MG63 (cell line): ENCODE data around the gene TMEM141. TPM values are rescaled to one million over a fixed set of nuclear protein-coding genes. Genes with fewer than 3 reads are reported as not detected.
"Not testable (repeated sequence)": the region's sequence is repeated elsewhere in the genome, so short reads cannot be mapped to it uniquely, and the experiment has no call there.

ENCODE experiments used
- DNase-seq: peaks from one replicate; pipeline ENCODE4 v3.0.0-alpha.2; 2020
- H3K27me3 ChIP-seq: fragments of 250-450 bp; sonication (Bioruptor Pico); 2 replicates; pipeline ENCODE4 v1.5.1; 2020; ENCODE audit warnings: mild to moderate bottlenecking, moderate library complexity
- H3K36me3 ChIP-seq: fragments of 250-450 bp; sonication (Bioruptor Pico); 2 replicates; pipeline ENCODE4 v1.5.1; 2020; ENCODE audit warnings: mild to moderate bottlenecking, moderate library complexity
- H3K4me3 ChIP-seq: fragments of 250-450 bp; sonication (Bioruptor Pico); 2 replicates; pipeline ENCODE4 v1.5.1; 2020; ENCODE audit warnings: mild to moderate bottlenecking, moderate library complexity
- H3K9me3 ChIP-seq: fragments of 250-450 bp; sonication (Bioruptor Pico); 2 replicates; pipeline ENCODE4 v1.5.1; 2020; ENCODE audit warnings: mild to moderate bottlenecking, moderate library complexity
- total RNA-seq: library from RNA; depleted of rRNA; stranded (reverse); fragments of >200 nt; shearing (Covaris generic); gene quantifications from 2 replicates; pipeline ENCODE4 v1.2.3, GENCODE V29; 2014; ENCODE audit warnings: low replicate concordance

Gene TMEM141
- total RNA-seq, 1 experiment from 2014 or later: 57.5 TPM

DNA sequence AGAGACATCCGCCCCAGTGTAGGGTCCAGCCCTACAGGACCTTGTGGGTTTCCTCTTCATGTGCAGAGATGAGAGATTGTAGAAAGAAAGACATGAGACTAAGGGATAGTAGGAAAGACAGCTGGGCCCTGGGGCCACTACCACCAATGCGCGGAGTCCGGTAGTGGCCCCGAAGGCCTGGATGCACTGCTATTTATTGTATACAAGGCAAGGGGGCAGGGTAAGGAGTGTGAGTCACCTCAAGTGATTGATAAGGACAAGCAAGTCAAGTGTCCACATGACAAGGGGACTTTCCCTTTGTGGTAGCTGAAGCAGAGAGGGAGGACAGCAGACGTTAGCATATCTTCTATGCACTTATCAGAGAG lies 6.2 kb upstream of the TMEM141 start:
- Histone ChIP-seq H3K4me3 (no peak overlapping the region), H3K36me3 (no peaks in the 10 kb centered on the region), H3K27me3 (no peaks in the 10 kb centered on the region; the same call in 1 of the 2 replicates), H3K9me3 (no peaks in the 10 kb centered on the region)
- DNase-seq: no peak

DNA sequence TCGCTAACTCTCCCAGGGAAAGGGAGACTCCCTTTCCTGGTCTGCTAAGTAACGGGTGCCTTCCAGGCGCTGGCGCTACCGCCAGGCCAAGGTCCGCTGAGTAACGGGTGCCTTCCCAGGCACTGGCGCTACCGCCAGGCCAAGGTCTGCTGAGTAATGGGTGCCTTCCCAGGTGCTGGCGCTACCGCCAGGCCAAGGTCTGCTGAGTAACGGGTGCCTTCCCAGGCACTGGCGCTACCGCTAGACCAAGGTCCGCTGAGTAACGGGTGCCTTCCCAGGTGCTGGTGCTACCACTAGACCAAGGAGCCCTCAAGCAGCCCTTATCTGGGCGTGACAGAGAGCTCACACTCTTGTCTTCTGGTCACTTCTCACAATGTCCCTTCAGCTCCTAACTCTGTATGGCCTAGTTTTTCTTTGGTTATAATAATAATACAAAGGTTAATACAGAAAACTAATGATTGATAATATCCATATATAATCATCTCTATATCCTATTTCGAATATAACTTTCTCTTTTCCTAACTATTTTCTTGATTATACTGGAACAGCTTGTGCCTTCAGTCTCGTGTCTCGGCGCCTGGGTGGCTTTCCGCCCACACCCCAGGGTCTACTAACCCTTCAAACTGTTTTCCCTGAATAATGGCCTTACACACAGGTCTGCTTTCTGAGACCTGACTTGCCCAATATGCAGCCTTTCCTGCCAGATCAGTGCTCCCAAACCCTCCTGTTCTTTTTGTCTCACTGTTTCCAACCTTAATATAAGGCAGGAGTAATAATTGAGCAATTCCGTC lies 5.4 kb upstream of the TMEM141 start:
- not testable (repeated sequence) for H3K36me3 ChIP-seq, H3K27me3 ChIP-seq, DNase-seq, H3K9me3 ChIP-seq, H3K4me3 ChIP-seq

DNA sequence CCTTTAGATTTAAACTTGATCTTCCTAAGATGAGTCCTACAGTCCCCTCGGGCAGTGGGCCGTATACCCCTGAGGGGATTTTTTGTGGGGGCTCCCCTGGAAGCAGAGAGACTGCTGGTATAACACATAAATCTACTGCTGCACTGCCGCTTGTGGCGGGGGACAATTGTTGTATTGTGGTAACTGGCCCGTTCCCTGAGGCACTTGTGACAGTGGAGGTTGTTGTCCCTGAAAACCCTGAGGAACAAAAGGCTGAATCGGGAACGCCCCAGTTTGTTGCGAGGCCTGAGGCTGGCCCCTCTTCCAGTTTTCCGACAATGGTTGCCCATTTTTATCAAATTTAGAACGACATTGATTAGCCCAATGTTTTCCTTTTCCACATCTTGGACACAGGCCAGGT lies 4.7 kb upstream of the TMEM141 start:
- H3K36me3 ChIP-seq: no peaks in the 10 kb centered on the region
- H3K4me3 ChIP-seq: no peak overlapping the region
- no peaks in the 10 kb centered on the region for H3K9me3 ChIP-seq
- no peak for DNase-seq
- H3K27me3 ChIP-seq: no peaks in the 10 kb centered on the region; the same call in 1 of the 2 replicates

DNA sequence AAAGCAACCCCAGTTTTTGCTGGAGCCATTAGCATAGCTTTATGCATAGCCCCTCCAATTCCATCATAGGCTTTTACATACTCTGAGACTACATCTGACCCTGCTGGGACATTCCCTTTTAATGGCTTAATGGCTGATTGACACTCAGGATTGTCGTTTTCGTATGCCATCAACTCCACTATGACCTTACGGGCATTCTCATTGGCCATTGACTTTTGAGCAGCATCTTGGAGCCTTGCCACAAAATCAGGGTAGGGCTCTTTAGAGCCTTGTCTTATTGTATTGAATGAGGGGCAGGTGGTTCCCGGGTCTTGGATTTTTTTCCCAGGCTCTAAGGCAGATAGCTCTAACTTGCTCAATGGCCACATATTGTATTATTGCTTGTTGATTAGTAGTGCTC lies 4.2 kb upstream of the TMEM141 start:
- DNase-seq, H3K36me3 ChIP-seq, H3K9me3 ChIP-seq, H3K4me3 ChIP-seq, H3K27me3 ChIP-seq: not testable (repeated sequence)

DNA sequence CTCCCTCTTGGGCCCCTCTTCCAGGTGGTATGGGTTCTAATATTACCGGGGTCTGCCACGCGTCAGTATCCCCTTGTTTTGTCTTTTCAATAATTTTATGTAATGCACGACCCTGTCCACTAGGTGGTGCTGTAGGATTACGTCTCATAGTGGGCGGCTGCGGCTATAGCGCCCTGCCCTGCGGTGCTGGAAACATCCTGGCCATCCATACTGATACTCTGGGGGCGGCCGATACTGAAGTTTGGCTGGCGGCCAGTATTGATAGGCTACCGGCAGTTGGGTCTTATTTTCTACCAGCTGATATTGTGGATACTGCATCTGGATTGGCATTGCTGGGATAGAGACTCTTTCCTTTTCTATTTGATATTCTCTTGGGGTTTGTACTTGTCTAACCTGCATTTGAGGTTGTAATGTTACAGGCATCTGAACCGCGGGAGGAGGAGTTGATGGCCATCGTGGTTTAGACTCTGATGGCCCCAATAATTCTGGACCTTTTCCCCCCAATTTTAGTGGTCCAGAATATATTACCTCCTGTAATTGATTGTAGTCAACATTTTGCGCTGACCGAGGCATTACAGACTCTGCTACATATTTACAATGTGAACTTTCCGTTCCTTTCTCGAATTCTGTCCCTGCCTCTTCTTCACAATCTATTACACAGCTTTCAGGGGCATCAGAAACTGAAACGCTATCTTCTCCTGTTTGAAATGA lies 3.3 kb upstream of the TMEM141 start:
- Histone ChIP-seq H3K9me3 (no peaks in the 10 kb centered on the region), H3K4me3 (no peak overlapping the region), H3K36me3 (peaks cover 3% of the 10 kb centered on the region), H3K27me3 (no peaks in the 10 kb centered on the region)
- DNase-seq: peak; percentile 39

DNA sequence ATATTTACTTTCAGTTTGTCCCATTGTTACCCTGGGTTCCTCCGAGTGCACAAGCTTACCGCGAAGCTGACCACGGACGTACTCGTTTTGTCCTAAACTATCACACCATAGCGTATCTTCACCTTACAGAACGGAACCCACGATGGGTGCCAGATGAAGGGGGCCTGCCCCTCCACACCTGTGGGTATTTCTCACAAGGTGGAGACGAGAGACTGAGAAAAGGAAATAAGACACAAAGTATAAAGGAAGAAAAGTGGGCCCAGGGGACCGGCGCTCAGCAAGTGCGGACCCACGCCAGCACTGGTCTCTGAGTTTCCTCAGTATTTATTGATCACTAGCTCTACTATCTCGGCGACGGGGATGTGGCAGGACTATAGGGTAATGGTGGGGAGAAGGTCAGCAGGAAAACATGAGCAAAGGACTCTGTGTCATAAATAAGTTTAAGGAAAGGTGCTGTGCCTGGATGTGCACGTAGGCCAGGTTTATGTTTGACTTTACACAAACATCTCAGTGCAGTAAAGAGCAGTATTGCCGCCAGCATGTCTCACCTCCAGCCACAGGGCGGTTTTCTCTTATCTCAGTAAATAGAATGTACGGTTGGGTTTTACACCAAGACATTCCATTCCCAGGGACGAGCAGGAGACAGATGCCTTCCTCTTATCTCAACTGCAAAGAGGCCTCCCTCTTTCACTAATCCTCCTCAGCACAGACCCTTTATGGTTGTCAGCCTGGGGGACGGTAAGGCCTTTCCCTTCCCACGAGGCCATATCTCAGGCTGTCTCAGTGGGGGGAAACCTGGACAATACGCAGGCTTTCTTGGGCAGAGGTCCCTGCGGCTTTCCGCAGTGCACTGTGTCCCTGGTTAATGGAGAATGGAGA lies 2.3 kb upstream of the TMEM141 start:
- not testable (repeated sequence) for DNase-seq, H3K4me3 ChIP-seq, H3K9me3 ChIP-seq, H3K27me3 ChIP-seq, H3K36me3 ChIP-seq

DNA sequence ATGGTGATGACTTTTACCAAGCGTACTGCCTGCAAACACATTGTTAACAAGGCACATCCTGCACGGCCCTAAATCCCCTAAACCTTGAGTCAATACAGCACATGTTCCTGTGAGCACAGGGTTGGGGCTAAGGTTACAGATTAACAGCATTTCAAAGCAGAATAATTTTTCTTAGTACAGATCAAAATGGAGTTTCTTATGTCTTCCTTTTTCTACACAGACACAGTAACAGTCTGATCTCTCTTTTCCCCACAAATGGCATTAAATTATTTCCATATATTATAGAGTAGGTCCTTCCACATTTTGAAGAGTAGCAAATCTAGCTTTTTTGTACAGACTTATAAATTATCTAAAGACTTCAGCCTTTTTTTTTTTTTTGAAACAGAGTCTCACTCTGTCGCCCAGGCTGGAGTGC lies 1.6 kb upstream of the TMEM141 start:
- no peaks in the 10 kb centered on the region for H3K27me3 ChIP-seq
- H3K36me3 ChIP-seq: peaks cover 3% of the 10 kb centered on the region
- no peak for DNase-seq
- no peaks in the 10 kb centered on the region for H3K9me3 ChIP-seq
- H3K4me3 ChIP-seq: no peak overlapping the region

DNA sequence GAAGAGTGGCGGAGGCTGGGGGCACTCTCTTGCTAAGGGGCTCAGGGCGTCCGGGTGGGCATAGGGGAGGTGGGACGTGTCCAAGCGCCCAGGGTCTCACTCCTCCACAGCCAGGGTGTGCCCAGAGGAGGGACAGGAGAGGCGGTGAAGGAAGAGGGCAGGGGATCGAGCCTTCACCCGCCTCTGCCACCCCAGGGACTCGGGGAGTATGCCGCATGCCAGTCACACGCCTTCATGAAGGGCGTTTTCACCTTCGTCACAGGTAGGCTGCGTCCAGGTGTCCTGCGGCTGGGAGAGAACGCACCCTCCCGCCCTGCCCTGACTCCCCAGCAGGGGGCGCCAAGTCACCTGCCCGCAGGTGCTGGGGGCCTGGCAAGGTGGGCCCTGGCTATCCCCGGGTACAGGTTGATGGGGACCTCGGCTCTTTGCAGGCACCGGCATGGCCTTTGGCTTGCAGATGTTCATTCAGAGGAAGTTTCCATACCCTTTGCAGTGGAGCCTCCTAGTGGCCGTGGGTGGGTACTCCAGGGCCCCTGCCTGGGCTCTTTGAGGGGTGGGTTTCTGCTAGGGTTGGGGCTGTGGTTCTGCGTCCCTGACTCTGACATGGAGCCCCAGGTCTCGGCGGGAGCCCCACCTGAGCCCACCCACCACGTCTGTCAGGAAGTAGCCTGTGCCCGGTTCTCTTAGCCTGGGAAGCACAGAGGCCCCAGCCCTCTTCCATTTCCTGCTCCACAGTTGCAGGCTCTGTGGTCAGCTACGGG lies 552 bp downstream of the TMEM141 start:
- peak overlapping the region; percentile 81 for H3K4me3 ChIP-seq
- peaks cover 4% of the 10 kb centered on the region; the same call in 1 of the 2 replicates for H3K27me3 ChIP-seq
- H3K36me3 ChIP-seq: peaks cover 3% of the 10 kb centered on the region
- DNase-seq: peak; percentile 34
- H3K9me3 ChIP-seq: no peaks in the 10 kb centered on the region

DNA sequence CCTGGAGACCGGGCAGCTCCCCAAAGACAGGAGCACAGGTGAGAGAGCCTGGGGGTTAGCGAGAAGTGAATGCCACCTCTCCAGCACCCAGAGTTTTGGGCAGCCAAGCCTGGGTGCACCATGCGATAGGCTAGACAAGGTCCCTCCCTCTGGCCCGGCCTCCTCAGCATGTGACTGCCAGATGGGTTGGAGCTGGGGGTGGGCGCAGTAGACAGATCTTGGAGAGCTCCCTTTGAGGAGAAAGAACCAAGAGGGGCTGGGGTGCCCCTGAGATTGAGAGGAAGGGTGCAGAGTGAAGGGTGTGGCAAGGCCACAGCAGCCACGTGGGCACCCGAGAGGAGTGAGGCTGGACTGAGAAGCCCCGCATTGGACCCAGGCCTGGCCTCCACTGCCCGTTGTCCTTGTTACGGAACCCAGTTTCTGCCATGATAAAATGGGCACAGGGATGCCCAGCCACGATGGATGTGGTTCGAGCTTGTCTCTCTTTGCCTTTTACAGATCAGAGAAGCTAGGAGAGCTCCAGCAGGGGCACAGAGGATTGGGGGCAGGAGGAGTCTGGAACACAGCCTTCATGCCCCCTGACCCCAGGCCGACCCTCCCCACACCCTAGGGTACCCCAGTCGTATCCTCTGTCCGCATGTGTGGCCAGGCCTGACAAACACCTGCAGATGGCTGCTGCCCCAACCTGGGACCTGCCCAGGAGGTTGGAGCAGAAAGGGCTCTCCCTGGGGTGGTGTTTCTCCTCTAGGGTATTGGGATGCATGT lies 1.4 kb downstream of the TMEM141 start:
- no peak for DNase-seq
- H3K4me3 ChIP-seq: peak overlapping the region; percentile 81

DNA sequence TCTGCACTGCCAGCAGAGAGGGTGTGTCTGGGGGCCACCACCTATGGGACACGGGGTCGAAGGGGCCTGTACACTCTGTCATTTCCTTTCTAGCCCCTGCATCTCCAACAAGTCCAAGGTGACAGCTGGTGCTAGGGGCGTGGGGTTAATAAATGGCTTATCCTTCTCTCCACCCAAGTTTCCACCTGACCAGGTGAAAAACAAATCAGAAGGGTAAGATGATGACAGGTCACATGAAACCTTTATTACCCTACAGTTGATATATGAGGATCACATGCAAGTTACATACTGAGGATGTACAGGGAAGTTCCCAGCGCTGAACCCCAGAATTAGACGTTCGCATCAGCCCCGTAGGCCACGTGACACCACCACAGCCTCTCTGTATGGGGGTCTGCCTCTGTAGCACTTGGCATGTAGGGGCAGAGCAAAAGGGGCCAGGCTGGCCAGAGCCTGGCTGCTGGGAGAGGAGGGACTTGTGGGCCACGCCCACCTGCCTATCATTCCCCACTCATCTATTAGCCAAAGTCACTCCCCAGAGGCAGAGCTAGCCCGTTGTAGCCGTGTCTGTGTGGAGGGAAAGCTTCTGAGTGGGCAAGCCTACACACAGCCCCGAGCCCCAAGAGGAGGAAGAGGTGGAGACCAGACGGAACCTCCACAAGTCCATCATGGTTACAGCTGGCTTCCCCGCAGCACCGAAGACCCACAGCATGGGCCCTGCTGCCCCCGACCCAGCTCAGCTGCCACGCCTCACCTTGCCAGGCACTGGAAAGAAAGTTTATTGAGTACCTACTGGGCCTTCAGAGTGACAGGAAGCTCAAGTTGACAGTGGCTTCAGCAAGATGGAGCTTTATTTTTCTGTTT lies 2.2 kb downstream of the TMEM141 start:
- no peak overlapping the region for H3K4me3 ChIP-seq
- H3K9me3 ChIP-seq: no peaks in the 10 kb centered on the region
- peaks cover 3% of the 10 kb centered on the region for H3K36me3 ChIP-seq
- peaks cover 13% of the 10 kb centered on the region for H3K27me3 ChIP-seq
- no peak for DNase-seq

More for the DNA sequence above, 1.4 kb downstream of the TMEM141 start:
- Histone ChIP-seq H3K36me3 (peaks cover 3% of the 10 kb centered on the region), H3K9me3 (no peaks in the 10 kb centered on the region), H3K27me3 (peaks cover 5% of the 10 kb centered on the region)

DNA sequence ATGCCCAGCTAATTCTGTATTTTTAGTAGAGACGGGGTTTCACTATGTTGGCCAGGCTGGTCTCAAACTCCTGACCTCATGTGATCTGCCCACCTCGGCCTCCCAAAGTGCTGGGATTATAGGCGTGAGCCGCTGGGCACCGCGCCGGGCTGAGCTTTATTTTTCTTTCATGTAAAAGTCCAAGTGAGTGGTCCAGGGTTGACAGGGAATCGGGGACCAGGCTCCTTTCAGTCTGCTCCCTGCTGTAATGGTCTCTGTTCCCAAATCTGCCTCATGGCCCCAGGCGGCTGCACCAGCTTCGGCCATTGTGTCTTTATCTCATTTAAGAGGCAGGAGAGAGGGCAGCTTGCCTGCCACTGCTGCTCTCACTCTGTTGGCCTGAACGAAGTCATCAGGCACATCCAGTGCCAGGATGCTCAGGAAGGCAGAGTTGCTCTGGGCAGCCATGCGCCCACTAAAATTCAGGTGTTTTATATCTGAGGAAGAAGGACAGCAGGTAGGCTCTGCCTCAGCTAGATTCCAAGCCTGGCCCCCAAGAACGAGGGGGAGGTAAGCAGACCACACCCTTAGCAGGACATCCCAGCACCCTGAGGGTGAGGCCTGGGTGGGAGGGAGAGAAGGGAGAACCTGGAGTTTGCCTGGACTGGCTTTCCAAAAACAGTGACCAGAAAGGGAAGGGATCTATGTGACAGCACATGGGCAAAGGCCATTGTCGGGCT lies 3.3 kb downstream of the TMEM141 start:
- Histone ChIP-seq H3K4me3 (no peak overlapping the region), H3K36me3 (peaks cover 3% of the 10 kb centered on the region), H3K27me3 (peaks cover 24% of the 10 kb centered on the region), H3K9me3 (no peaks in the 10 kb centered on the region)
- no peak for DNase-seq

DNA sequence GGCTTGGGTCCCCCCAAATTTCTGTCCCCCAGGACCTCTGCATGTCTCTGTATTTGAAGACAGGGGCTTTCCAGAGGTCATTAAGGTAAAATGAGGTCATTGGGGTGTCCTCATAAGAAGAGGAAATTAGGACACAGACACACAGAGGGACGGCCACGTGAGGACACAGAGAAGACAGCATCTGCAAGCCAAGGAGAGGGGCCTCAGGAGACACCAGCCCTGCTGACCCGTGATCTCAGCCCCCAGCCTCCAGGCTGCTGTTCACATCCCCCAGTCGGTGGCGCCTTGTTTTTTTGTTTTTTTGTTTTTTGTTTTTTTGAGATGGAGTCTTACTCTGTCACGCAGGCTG lies 3.8 kb downstream of the TMEM141 start:
- Histone ChIP-seq H3K9me3 (no peaks in the 10 kb centered on the region), H3K36me3 (peaks cover 3% of the 10 kb centered on the region)
- DNase-seq: no peak

DNA sequence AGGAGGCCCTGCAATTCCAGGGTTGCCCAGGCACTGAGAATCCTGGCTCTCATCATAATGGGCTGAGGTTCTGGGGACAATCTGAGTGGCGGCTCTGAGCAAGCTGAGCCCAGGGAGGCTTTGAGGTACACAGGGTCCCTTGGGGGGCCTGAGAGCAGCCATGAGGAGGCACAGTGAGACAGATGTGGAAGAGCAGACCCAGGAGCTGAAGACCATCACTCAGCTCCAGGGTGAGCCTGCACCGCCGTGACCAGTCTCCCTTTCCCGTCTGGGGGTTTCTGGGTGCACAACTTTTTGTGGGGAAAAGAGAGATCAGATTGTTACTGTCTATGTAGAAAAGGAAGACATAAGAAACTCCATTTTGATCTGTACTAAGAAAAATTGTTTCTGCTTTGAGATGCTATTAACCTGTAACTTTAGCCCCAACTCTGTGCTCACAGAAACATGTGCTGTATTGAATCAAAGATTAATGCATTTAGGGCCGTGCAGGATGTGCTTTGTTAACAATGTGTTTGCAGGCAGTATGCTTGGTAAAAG lies 5.2 kb downstream of the TMEM141 start, which contains the start of gene CCDC183:
CCDC183 (plus strand) TSS at position 101 of the 537 bp plus-strand sequence; CDS start at position 161, 60 bp downstream.
- peaks cover 34% of the 10 kb centered on the region for H3K27me3 ChIP-seq
- peaks cover 3% of the 10 kb centered on the region for H3K36me3 ChIP-seq
- DNase-seq: no peak
- no peak within 1 kb of the TSS for H3K4me3 ChIP-seq
- H3K9me3 ChIP-seq: no peaks in the 10 kb centered on the region

More for the DNA sequence above, 3.8 kb downstream of the TMEM141 start:
- H3K27me3 ChIP-seq: peaks cover 29% of the 10 kb centered on the region
- H3K4me3 ChIP-seq: no peak overlapping the region

DNA sequence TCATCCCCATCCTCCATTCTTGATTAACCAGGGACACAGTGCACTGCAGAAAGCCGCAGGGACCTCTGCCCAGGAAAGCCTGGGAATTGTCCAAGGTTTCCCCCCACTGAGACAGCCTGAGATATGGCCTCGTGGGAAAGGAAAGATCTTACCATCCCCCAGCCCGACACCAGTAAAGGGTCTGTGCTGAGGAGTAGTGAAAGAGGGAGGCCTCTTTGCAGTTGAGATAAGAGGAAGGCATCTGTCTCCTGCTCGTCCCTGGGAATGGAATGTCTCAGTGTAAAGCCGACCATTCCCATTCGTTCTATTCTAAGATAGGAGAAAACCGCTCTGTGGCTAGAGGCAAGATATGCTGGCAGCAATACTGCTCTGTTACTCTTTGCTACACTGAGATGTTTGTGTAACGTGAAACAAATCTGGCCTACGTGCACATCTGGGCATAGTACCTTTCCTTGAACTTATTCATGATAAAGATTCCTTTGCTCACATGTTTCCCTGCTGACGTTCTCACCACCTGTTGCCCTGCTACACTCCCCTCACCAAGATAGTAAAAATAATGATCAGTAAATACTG lies 5.7 kb downstream of the TMEM141 start:
- not testable (repeated sequence) for H3K9me3 ChIP-seq, DNase-seq, H3K36me3 ChIP-seq, H3K4me3 ChIP-seq
- peaks cover 34% of the 10 kb centered on the region for H3K27me3 ChIP-seq
